OCI-LY1 (cell line): ENCODE results near the gene PI16.

Experiments
- H2AFZ ChIP-seq: fragments of 200-600 bp; sonication (generic), shearing (Covaris generic); 2 replicates; pipeline ENCODE4 v1.6.0; 2014; ENCODE audit warnings: antibody characterized with exemption, mild to moderate bottlenecking, low read length
- H3F3A ChIP-seq: fragments of 200-600 bp; sonication (generic), shearing (Covaris generic); 2 replicates; pipeline ENCODE4 v1.6.0; 2014; ENCODE audit warnings: mild to moderate bottlenecking, antibody characterized with exemption, low read length, moderate library complexity; ENCODE audit not compliant: insufficient read depth
- H3K27ac ChIP-seq: fragments of 200-600 bp; sonication (generic); 2 replicates; pipeline ENCODE4 v1.5.1; 2014; ENCODE audit warnings: low read length, mixed run types, mild to moderate bottlenecking, low read depth; ENCODE audit not compliant: poor library complexity, severe bottlenecking
- H3K27me3 ChIP-seq: fragments of 200-600 bp; sonication (generic); 2 replicates; pipeline ENCODE4 v1.6.0; 2014; ENCODE audit warnings: antibody characterized with exemption, mild to moderate bottlenecking, low read length, moderate library complexity; ENCODE audit not compliant: insufficient read depth
- H3K36me3 ChIP-seq: fragments of 200-600 bp; sonication (generic); 2 replicates; pipeline ENCODE4 v1.6.1; 2014; ENCODE audit warnings: mild to moderate bottlenecking, antibody characterized with exemption, low read length, moderate library complexity, mixed read lengths; ENCODE audit not compliant: insufficient read depth
- H3K4me1 ChIP-seq: fragments of 200-600 bp; sonication (generic); 2 replicates; pipeline ENCODE4 v1.5.1; 2014; ENCODE audit warnings: mild to moderate bottlenecking, low read length, moderate library complexity; ENCODE audit not compliant: insufficient read depth, severe bottlenecking
- H3K4me2 ChIP-seq: fragments of 200-600 bp; sonication (generic), shearing (Covaris generic); 2 replicates; pipeline ENCODE4 v1.6.1; 2014; ENCODE audit warnings: low read length
- H3K4me3 ChIP-seq: fragments of 200-600 bp; sonication (generic); 2 replicates; pipeline ENCODE4 v1.5.1; 2014; ENCODE audit warnings: low read length, low read depth, mild to moderate bottlenecking, mixed read lengths; ENCODE audit not compliant: poor library complexity, severe bottlenecking
- H3K79me2 ChIP-seq: fragments of 200-600 bp; shearing (Covaris generic); 2 replicates; pipeline ENCODE4 v1.6.1; 2016; ENCODE audit warnings: mixed run types, low read length, mixed read lengths; ENCODE audit not compliant: insufficient read depth
- H3K9ac ChIP-seq: fragments of 200-600 bp; sonication (generic), shearing (Covaris generic); 2 replicates; pipeline ENCODE4 v1.6.1; 2014; ENCODE audit warnings: mild to moderate bottlenecking, low read length, mixed read lengths
- H3K9me2 ChIP-seq: fragments of 200-600 bp; sonication (generic), shearing (Covaris generic); 2 replicates; pipeline ENCODE4 v1.6.1; 2014; ENCODE audit warnings: low read depth, mild to moderate bottlenecking, low read length, mixed read lengths
- H3K9me3 ChIP-seq: fragments of 200-600 bp; shearing (Covaris generic); 2 replicates; pipeline ENCODE4 v1.6.1; 2014; ENCODE audit warnings: low read length, mixed read lengths
- H4K20me1 ChIP-seq: fragments of 200-600 bp; sonication (generic), shearing (Covaris generic); 2 replicates; pipeline ENCODE4 v1.6.0; 2016; ENCODE audit warnings: mild to moderate bottlenecking, low read length; ENCODE audit not compliant: insufficient read depth
- EZH2 ChIP-seq: fragments of 200-600 bp; sonication (generic), shearing (Covaris generic); IDR thresholded peaks from 2 replicates; pipeline ENCODE4 v1.8.0; 2017; ENCODE audit warnings: borderline replicate concordance, mixed run types, mild to moderate bottlenecking, antibody characterized with exemption, low read length, moderate library complexity, mixed read lengths
- TF ChIP-seq, protein P1 (sequence below): fragments of 200-600 bp; sonication (generic), shearing (Covaris generic); IDR thresholded peaks from 2 replicates; pipeline ENCODE4 v1.5.1; 2017; ENCODE audit warnings: mild to moderate bottlenecking, antibody characterized with exemption, low read length, moderate library complexity, mixed read lengths

PI16 gene

DNA sequence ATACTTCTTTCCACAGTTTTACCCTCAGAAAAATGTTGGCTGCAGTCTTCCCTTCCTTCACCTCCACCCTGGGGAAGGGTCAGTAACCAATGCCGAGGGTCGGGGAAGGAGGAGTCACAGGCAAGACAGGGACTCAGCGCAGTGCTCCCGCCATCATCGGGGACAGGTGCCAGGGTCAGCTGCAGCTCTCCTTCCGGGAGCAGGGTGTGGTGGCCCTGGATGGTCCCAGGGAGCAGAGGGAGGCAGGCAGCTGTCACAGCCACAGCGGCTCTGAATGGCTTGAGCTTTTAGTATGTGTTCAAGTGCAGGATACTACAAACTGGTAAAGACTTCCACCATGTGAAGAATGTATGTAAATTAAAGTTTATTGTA lies 26.0 kb upstream of the PI16 start:
- no peak overlapping the region for H3K9ac ChIP-seq
- H3F3A ChIP-seq: no peaks in the 10 kb centered on the region
- TF ChIP-seq, protein P1, sequence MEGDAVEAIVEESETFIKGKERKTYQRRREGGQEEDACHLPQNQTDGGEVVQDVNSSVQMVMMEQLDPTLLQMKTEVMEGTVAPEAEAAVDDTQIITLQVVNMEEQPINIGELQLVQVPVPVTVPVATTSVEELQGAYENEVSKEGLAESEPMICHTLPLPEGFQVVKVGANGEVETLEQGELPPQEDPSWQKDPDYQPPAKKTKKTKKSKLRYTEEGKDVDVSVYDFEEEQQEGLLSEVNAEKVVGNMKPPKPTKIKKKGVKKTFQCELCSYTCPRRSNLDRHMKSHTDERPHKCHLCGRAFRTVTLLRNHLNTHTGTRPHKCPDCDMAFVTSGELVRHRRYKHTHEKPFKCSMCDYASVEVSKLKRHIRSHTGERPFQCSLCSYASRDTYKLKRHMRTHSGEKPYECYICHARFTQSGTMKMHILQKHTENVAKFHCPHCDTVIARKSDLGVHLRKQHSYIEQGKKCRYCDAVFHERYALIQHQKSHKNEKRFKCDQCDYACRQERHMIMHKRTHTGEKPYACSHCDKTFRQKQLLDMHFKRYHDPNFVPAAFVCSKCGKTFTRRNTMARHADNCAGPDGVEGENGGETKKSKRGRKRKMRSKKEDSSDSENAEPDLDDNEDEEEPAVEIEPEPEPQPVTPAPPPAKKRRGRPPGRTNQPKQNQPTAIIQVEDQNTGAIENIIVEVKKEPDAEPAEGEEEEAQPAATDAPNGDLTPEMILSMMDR: no peak
- no peak for TF ChIP-seq EZH2
- H3K36me3 ChIP-seq: peaks cover 18% of the 10 kb centered on the region
- no peaks in the 10 kb centered on the region for H3K9me2 ChIP-seq
- H3K27me3 ChIP-seq: no peaks in the 10 kb centered on the region
- H3K9me3 ChIP-seq: no peaks in the 10 kb centered on the region
- H3K79me2 ChIP-seq: no peaks in the 10 kb centered on the region
- H3K4me2 ChIP-seq: no peak overlapping the region
- H3K4me3 ChIP-seq: no peak overlapping the region
- no peaks in the 10 kb centered on the region for H3K4me1 ChIP-seq
- H4K20me1 ChIP-seq: no peaks in the 10 kb centered on the region
- H3K27ac ChIP-seq: no peak overlapping the region
- no peak overlapping the region for H2AFZ ChIP-seq

DNA sequence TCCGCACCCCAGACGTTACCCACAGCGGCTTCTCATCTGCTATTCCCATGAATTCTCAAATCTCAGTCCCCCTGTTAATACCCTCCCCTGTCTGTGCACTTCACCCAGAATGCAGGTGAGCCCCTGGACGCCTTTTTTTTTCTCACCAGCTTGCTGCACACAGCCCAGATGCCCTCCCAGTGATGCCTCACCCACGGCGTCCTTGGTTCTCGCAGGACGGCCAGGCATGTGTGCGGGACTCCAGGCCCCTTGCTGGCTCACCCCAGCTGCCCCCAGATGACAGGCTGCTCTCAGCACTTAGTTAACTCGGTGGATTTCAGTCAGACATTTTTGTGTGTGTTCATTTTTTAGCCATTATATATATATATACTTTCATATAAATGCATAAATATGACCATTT lies 25.4 kb upstream of the PI16 start:
- H3K4me1 ChIP-seq: no peaks in the 10 kb centered on the region
- no peak overlapping the region for H2AFZ ChIP-seq
- H3F3A ChIP-seq: no peaks in the 10 kb centered on the region
- peaks cover 15% of the 10 kb centered on the region for H3K36me3 ChIP-seq
- no peaks in the 10 kb centered on the region for H4K20me1 ChIP-seq
- no peak overlapping the region for H3K9ac ChIP-seq
- H3K4me2 ChIP-seq: no peak overlapping the region
- no peak for TF ChIP-seq EZH2
- TF ChIP-seq, protein P1: no peak
- no peak overlapping the region for H3K4me3 ChIP-seq
- H3K79me2 ChIP-seq: no peaks in the 10 kb centered on the region
- H3K27ac ChIP-seq: no peak overlapping the region
- no peaks in the 10 kb centered on the region for H3K9me2 ChIP-seq
- H3K9me3 ChIP-seq: no peaks in the 10 kb centered on the region
- H3K27me3 ChIP-seq: no peaks in the 10 kb centered on the region

DNA sequence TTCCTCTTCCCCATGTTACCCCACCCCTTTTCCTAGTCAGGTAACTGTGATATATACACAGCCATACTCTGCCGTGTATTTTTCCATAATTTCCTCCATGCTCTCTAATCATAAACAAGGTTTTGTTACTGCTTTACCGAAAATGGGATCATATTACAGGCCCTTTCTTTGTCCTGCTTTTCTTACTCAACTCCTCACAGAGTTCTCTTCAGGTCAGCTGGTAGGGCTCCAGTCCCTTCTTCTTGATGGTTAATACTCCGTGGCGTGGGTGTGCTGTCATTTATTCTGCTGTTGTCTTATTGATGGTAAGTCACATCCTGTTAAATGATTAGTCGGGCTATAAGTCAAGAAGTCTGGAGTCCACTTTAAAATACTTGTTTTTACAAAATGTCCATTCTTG lies 24.9 kb upstream of the PI16 start:
- Histone ChIP-seq H3K9ac (no peak overlapping the region), H3K9me2 (no peaks in the 10 kb centered on the region), H3K79me2 (no peaks in the 10 kb centered on the region), H2AFZ (no peak overlapping the region), H3K9me3 (no peaks in the 10 kb centered on the region), H3F3A (no peaks in the 10 kb centered on the region), H3K4me2 (no peak overlapping the region), H3K4me1 (no peaks in the 10 kb centered on the region), H3K27me3 (no peaks in the 10 kb centered on the region), H4K20me1 (no peaks in the 10 kb centered on the region), H3K36me3 (peaks cover 11% of the 10 kb centered on the region), H3K4me3 (no peak overlapping the region), H3K27ac (no peak overlapping the region)
- TF ChIP-seq, protein P1: no peak
- TF ChIP-seq EZH2: no peak
